GM18951 (cell line): Measurements from ENCODE around the gene TK2.
"Not testable (repeated sequence)": the region's sequence is repeated elsewhere in the genome, so short reads cannot be mapped to it uniquely, and the experiment has no call there.

ENCODE experiments used
- POLR2A ChIP-seq: IDR thresholded peaks from 4 replicates; pipeline ENCODE4 v1.6.1; 2011; ENCODE audit warnings: mild to moderate bottlenecking; ENCODE audit not compliant: insufficient read length, insufficient read depth; ENCODE audit errors: extremely low read depth
- in situ Hi-C: fragments of 300-500 bp; cut with MboI; formaldehyde crosslinking; loops from one replicate; pipeline ENCODE4 v1.12.0; 2022; ENCODE audit warnings: low sequenced_read_pairs, mixed read lengths, inconsistent platforms; ENCODE audit not compliant: unreplicated experiment

TK2 gene

DNA sequence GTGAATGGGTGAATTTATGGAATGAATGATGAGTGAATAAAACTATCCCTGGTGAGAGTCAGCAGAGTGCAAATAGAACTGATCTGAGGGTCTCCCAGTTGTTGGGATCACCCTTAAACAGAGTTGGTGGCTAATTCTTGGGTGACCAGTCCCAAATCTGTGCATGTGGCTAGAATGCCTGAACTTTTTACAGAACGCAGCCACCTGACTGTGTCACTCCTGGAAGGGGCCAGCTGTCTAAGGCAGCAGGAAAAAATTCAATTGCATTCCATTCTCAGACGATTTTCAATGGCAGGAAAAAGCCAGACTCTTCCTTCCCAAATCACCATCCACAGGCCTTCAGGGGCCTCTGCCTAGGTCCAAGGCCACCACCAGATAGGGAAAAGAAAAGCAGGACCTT, 79.4 kb downstream of the TK2 start:
- no peak for TF ChIP-seq POLR2A
- in situ Hi-C loops = no loop called here

DNA sequence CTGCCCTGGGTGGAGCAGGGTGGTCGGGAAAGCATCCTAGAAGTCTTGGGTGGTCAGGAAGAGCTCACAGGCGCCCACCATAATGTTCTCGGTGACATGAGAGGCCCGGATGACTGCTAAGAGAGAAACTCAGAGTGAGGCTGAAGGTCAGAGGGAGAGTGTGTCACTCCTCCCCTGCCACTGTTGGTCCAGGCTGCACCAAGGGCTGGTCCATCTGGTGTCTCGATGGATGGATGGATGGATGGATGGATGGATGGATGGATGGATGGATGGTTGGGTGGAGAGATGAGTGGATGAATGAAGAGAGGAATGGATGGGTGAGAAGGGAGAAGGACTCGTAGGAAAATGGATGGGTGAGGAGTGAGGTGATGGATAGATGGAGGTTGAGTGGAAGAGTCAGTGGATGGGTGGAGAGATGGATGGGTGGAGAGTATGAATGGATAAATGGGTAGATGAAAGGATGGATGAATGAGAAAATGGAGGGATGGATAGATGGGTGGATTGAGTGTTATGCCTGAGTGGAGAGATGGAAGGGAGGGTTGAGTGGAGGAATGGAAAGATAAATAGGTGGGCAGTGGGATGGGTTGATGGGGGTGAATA, 79.9 kb downstream of the TK2 start:
- in situ Hi-C loops = no loop called here
- no peak for TF ChIP-seq POLR2A

DNA sequence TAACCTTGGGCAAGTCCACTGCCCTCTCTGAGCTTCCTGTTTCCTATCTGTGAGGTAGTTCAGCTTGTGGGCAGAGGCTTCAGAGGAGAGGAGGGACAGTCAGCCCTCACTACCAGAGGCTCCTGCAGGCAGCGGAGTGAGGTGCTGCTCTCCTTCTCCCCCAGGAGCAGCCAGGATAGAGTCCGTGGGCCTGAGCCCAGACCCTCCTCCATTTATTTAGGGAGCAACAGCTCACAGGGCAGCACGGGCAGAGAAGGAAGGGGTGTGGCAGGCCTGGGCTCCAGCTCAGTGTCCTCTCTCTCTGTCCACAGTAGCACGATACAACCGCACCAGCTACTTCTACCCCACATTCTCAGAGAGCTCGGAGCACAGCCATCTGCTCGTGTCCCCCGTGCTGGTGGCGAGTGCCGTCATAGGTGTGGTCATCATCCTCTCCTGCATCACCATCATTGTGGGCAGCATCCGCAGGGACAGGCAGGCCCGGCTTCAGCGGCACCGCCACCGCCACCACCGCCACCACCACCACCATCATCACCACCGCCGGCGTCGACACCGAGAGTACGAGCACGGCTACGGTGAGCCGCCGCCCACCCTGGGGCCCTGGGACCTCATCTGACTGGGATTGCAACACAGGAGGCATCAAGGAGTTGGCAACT, 80.5 kb downstream of the TK2 start:
- no peak for TF ChIP-seq POLR2A
- in situ Hi-C loops = no loop called here

DNA sequence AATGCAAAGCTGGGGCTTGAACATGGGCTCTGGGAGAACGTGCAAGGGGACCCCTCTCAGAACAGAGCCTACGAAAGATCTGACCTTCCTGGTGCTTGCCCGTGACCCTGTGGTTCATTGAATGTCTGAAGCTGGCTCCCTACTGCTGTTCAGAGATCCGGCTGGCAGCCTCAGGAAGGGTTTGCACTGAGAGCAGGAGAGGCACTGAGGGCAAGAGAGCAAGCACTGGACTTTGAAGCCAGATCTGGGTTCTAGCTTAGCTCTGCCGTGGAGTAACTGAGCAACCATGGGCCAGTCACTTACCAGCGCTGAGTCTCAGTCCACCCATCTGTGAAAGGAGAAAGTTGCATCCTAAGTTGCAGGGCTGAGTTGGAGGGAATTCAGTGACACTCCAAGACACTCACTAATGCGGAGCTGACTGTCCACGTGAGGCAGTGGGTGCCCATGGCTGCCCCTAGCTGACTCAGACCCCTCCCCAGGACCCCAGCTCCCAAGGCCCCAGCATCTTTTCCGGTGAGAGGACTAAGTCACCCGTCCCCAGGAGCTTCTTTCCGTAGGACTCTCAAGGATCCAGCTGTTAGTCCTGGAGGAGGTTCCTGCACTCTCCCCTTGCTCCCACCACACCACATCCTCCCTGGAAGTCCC, 81.5 kb downstream of the TK2 start:
- in situ Hi-C loops = no loop called here
- TF ChIP-seq POLR2A = no peak

DNA sequence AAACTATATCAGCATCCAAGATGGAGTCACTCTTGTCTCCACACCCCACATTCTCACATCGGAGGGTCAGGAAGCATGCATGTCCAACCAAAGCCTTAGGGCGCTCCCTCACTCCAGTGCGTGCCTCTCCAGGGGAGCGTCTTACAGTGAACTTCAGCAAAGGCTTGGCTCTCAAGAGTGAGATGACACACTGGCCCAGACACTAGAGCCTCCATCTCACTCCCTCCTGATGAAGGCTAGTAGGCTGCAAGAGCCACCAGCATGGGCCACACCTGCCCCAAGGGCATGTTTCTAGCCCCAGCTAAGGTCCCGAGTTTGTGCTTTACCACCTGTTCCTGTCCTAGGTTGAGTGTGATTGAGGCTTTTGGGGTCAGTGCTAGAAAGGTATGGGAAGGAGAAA, 82.3 kb downstream of the TK2 start:
- in situ Hi-C loops = no loop called here
- TF ChIP-seq POLR2A = no peak

DNA sequence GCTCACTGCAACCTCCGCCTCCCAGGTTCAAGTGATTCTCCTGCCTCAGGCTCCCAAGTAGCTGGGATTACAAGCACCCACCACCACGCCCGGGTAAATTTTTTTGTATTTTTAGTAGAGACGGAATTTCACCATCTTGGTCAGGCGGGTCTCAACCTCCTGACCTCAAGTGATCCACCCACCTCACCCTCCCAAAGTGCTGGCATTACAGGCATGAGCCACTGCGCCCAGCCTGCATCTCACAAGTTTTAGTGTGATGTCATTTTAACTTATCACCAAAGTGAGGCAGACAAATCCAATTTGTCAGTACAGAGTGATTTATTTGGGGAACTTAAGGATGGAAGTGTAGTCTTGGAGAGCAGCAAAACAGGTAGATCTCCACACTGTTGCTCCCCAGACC, 83.3 kb downstream of the TK2 start:
- in situ Hi-C loops = not testable (repeated sequence)

DNA sequence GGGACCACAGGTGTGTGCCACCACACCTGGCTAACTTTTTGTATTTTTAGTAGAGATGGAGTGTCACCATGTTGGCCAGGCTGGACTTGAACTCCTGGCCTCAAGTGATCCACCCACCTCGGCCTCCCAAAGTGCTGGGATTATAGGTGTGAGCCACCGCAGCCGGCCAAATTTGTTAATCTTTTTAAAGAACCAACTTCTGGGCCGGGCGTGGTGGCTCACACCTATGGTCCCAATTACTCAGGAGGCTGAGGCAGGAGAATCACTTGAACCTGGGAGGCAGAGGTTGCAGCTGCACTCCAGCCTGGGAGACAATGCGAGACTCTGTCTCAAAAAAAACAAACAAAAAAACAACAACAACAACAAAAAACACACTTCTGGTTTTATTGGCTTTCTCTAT, 84.0 kb downstream of the TK2 start:
- in situ Hi-C loops = not testable (repeated sequence)

DNA sequence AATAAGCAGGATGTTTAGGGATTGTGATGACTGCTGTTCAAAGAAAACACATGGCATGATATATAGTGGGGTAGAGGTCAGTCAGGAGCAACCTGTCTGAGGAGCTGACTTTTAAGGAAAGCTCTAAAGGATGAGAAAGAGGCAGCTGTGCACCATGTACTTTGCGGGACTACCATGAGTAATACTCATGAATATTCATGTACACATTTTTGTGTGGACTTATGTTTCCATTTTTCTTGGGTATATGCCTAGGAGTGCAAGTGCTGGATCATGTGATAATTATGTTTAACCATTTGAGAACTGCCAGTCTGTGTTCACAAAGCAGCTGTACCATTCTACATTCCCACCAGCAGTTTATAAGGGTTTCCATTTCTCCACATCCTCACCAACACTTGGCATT, 87.0 kb downstream of the TK2 start:
- in situ Hi-C loops = no loop called here
- no peak for TF ChIP-seq POLR2A

DNA sequence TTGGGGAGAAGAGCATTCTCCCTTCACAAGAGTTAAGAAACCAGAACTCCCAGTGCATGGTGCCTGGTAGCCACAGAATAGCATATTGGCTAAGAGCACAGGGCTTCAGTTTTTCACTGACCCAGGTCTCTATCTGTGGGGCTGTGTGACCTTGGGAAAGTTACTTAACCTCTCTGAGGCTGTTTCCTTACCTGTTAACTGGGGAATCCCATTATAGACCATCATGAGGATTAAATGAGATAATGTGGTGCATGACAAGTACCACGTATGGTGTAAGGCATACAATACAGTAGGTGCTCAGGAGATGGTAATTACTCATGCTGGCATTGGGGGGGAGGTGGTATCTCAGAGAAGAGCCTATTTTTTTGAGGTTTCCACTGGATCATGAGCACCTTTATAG, 89.2 kb downstream of the TK2 start:
- in situ Hi-C loops = no loop called here
- TF ChIP-seq POLR2A = no peak

DNA sequence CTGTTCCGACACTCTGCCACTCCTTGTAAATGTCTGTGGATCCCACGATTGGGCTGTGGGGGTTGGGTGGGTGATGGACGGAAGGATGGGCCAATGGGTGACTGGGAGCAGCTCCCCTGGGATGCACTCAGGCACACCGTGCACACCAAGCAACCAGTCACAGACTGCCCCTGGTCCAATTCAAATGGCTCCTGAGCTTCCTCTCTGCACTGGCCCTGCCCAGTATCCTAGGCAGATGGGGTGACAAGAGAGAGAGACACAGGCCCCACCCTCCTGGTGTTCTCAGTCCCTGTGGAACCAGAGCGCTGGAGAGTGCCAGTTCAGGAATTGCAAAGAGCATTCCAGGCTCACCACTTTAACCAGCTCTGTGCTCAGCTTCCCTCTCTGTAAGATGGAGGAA, 90.0 kb downstream of the TK2 start:
- TF ChIP-seq POLR2A = no peak
- in situ Hi-C loops = no loop called here

DNA sequence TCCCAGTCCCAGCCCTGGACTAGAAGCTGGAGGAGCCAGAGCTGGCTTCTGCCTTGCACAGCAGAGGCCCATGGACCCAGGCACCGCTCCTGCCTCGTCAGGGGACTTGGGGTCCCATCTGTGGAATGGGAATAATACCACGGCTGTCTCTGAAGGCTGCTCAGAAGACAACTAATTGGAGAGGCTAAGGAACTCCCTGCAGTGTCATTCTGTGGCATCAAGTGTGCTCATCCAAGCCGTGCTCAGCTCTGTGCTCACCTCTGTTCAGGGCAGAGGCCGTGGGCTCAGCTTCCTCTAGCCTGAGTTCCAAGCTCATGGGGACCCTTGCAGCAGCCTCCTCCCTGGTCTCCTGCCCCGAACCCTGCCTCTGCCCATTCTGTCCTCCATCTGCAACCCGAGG, 91.1 kb downstream of the TK2 start:
- in situ Hi-C loops = no loop called here
- no peak for TF ChIP-seq POLR2A

DNA sequence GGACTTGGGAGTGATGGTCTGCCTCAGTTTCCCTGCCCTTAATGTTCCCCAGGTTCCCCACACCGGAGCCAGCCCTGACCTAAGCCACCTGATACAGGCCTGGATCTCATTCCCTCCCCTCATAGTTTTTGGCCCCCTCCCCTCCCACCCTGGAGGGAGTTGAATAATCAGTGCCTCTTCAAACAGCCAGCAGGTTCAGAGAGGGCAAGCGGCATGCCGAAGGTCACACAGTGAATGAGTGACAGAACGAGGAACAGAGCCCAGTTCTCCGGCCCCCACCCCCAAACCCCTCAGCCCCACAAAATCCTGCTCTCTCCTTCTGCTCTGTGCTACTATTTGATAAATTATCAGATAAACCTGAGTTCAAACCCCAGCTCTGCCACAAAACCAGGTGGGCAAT, 91.6 kb downstream of the TK2 start:
- in situ Hi-C loops = no loop called here

More for the DNA sequence above, 91.6 kb downstream of the TK2 start:
- no peak for TF ChIP-seq POLR2A
